Peyer's patch (tissue), 4 donors: Measurements from ENCODE around the gene VAV2. TPM values are rescaled to one million over a fixed set of nuclear protein-coding genes. Genes with fewer than 3 reads are reported as not detected.
"Not testable (repeated sequence)": the region's sequence is repeated elsewhere in the genome, so short reads cannot be mapped to it uniquely, and the experiment has no call there.

ENCODE experiments used
- DNase-seq, 3 donors: peaks; one replicate each; pipeline ENCODE4 v3.0.0-alpha.2; 2017 to 2019
- H3K27ac ChIP-seq, 4 donors: fragments of 200-600 bp; sonication (generic); one replicate each; pipeline ENCODE4 v1.5.1; 2016 to 2019
- H3K27me3 ChIP-seq, 2 donors: fragments of 200-600 bp; sonication (generic); one replicate each; pipeline ENCODE4 v1.5.1; 2019
- H3K36me3 ChIP-seq, 3 donors: fragments of 200-600 bp; sonication (generic); one replicate each; pipeline ENCODE4 v1.5.1; 2016 to 2019
- H3K4me1 ChIP-seq, 4 donors: fragments of 200-600 bp; sonication (generic); one replicate each; pipeline ENCODE4 v1.5.1; 2016 to 2019
- H3K4me3 ChIP-seq, 4 donors: fragments of 200-600 bp; sonication (generic); 1 replicate in 3 of 4; 2 replicates in 1 of 4; pipeline ENCODE4 v1.5.1; 2016 to 2019; ENCODE audit warnings: mild to moderate bottlenecking in 1 of 4
- H3K9me3 ChIP-seq, 4 donors: fragments of 200-600 bp; sonication (generic); one replicate each; pipeline ENCODE4 v1.5.1; 2016 to 2019; ENCODE audit warnings: mild to moderate bottlenecking in 1 of 4
- CTCF ChIP-seq, 6 experiments: fragments of 450-650 bp in 4 of 6; fragments of 200-600 bp in 2 of 6; sonication (generic) in 1 of 6; IDR thresholded peaks; one replicate each; pipeline ENCODE4 v1.5.1; 2017 to 2019; ENCODE audit warnings: antibody characterized with exemption in 6 of 6, mild to moderate bottlenecking in 3 of 6, moderate library complexity in 1 of 6
- POLR2A ChIP-seq, 2 donors: fragments of 450-650 bp; IDR thresholded peaks; one replicate each; pipeline ENCODE4 v1.5.1; 2017; ENCODE audit warnings: antibody characterized with exemption in 2 of 2, mild to moderate bottlenecking in 2 of 2, moderate library complexity in 2 of 2
- total RNA-seq, 4 donors: library from RNA; depleted of rRNA; stranded (reverse); fragments of >200 nt; gene quantifications; one replicate each; pipeline ENCODE4 v1.1.0, GENCODE V29; 2016

Gene VAV2
- total RNA-seq, 4 donors from 2014 or later = 47.9 to 61.8 (median 58.9) TPM

GRCh38 chr9:133928248-133928764 lies 63.8 kb downstream of the VAV2 start:
- no peaks in the 10 kb centered on the region for H3K36me3 ChIP-seq
- no peaks in the 10 kb centered on the region for H3K4me1 ChIP-seq
- no peak overlapping the region for H3K27ac ChIP-seq
- H3K27me3 ChIP-seq = no peaks in the 10 kb centered on the region
- no peak for TF ChIP-seq CTCF (IDR thresholded peaks at IDR 0.05)
- no peak for TF ChIP-seq POLR2A (IDR thresholded peaks at IDR 0.05)
- DNase-seq = no peak
- no peaks in the 10 kb centered on the region for H3K9me3 ChIP-seq
- H3K4me3 ChIP-seq = no peak overlapping the region

DNA sequence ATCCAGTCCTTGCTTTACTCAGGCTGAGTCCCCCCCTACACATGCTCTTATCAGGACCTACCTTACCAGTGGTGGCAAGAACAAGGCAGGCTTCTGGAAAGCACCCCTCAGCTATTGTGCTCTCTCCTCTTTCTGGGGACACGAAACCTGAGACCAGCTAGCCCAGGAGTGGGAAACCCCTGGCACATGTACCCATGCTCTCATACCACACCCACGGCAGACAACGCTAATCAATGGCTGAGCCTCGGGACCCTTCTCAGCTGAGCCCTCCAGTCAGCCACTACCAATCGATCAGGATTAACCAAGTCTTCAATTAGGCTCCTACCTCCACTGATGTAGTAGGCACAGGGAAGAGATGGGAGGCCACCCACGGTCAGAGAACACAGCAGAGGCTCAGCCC lies 65.1 kb downstream of the VAV2 start:
- TF ChIP-seq CTCF (IDR thresholded peaks at IDR 0.05) (no peak), POLR2A (IDR thresholded peaks at IDR 0.05) (no peak)
- no peaks in the 10 kb centered on the region for H3K9me3 ChIP-seq
- no peaks in the 10 kb centered on the region for H3K36me3 ChIP-seq
- no peaks in the 10 kb centered on the region for H3K27me3 ChIP-seq
- no peak overlapping the region for H3K4me3 ChIP-seq
- H3K4me1 ChIP-seq = no peaks in the 10 kb centered on the region
- H3K27ac ChIP-seq = no peak overlapping the region
- no peak for DNase-seq

DNA sequence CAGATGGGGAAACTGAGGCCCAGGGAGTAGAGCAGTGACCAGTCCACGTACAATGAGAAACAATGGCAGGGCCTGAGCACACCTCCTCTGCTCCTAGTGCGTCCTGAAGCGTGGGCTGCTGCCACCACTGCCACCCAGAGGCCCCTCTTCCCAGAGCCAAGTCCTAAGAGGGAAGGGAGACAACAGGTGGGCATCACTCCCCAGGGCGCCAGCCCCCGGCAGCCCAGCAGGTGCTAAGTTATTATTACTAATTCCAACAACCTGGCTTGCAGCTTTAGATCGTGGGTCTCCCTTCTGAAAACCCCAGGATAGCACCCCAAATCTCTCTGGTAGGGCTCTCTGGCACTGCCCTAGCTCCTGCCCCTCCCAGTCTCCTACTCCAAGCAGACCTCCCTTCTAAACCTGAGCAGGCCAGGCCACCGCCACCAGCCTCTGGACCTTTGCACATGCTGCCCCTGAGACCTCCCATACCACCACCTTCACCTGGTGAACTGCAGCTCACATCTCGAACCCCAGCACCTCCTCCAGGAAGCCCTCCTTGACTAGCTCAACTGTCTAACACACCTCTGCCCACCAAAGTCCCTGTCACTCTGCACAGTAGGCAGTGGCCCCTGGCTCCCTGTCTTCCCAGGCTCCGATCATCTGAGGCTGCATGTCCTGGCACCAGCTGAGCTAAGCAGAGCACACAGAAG lies 65.8 kb downstream of the VAV2 start:
- TF ChIP-seq POLR2A (IDR thresholded peaks at IDR 0.05) = no peak
- no peak for TF ChIP-seq CTCF (IDR thresholded peaks at IDR 0.05)
- no peak overlapping the region for H3K27ac ChIP-seq
- no peaks in the 10 kb centered on the region for H3K4me1 ChIP-seq
- DNase-seq = no peak
- no peaks in the 10 kb centered on the region for H3K9me3 ChIP-seq
- no peak overlapping the region for H3K4me3 ChIP-seq
- no peaks in the 10 kb centered on the region for H3K27me3 ChIP-seq
- H3K36me3 ChIP-seq = no peaks in the 10 kb centered on the region

GRCh38 chr9:133924453-133924852 lies 67.7 kb downstream of the VAV2 start:
- Histone ChIP-seq H3K4me3 (no peak overlapping the region), H3K27ac (no peak overlapping the region), H3K36me3 (no peaks in the 10 kb centered on the region), H3K27me3 (no peaks in the 10 kb centered on the region), H3K9me3 (no peaks in the 10 kb centered on the region), H3K4me1 (no peaks in the 10 kb centered on the region)
- DNase-seq = no peak
- TF ChIP-seq CTCF (IDR thresholded peaks at IDR 0.05) = no peak
- TF ChIP-seq POLR2A (IDR thresholded peaks at IDR 0.05) = no peak

DNA sequence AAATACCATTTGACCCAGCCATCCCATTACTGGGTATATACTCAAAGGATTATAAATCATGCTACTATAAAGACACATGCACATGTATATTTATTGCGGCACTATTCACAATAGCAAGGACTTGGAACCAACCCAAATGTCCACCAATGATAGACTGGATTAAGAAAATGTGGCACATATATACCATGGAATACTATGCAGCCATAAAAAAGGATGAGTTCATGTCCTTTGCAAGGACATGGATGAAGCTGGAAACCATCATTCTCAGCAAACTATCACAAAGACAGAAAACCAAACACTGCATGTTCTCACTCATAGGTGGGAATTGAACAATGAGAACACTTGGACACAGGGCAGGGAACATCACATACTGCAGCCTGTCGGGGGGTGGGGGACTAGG lies 68.5 kb downstream of the VAV2 start:
- H3K36me3 ChIP-seq, DNase-seq, H3K27me3 ChIP-seq, H3K27ac ChIP-seq, H3K4me1 ChIP-seq, H3K4me3 ChIP-seq, H3K9me3 ChIP-seq: not testable (repeated sequence)

GRCh38 chr9:133921866-133922265 lies 70.3 kb downstream of the VAV2 start:
- TF ChIP-seq CTCF (IDR thresholded peaks at IDR 0.05) = no peak
- TF ChIP-seq POLR2A (IDR thresholded peaks at IDR 0.05) = no peak
- H3K36me3 ChIP-seq = no peaks in the 10 kb centered on the region
- DNase-seq = no peak
- H3K27ac ChIP-seq = no peak overlapping the region
- H3K4me3 ChIP-seq = no peak overlapping the region
- H3K4me1 ChIP-seq = no peaks in the 10 kb centered on the region
- no peaks in the 10 kb centered on the region for H3K9me3 ChIP-seq
- no peaks in the 10 kb centered on the region for H3K27me3 ChIP-seq
